ENCODE data around the gene IFITM5. TPM values are rescaled to one million over a fixed set of nuclear protein-coding genes. Genes with fewer than 3 reads are reported as not detected.
"Not testable (repeated sequence)": the region's sequence is repeated elsewhere in the genome, so short reads cannot be mapped to it uniquely, and the experiment has no call there.

IFITM5 gene
- total RNA-seq, 1 donor from 2014 or later: not detected

GRCh38 chr11:328012-328411 is 28.7 kb upstream of the IFITM5 start:
- intact Hi-C loops (cut with micrococcal nuclease): no loop called here

- intact Hi-C loops (cut with micrococcal nuclease): loop anchor here (2.0 kb wide), 1 partner anchor 27 kb away; no protein-coding TSS in a partner anchor
Observed at GRCh38 chr11:327581-327923, 28.2 kb upstream of the IFITM5 start.

GRCh38 chr11:326842-327580 is 27.7 kb upstream of the IFITM5 start:
- intact Hi-C loops (cut with micrococcal nuclease): loop anchor here (2.0 kb wide), 1 partner anchor 28 kb away; no protein-coding TSS in a partner anchor

DNA sequence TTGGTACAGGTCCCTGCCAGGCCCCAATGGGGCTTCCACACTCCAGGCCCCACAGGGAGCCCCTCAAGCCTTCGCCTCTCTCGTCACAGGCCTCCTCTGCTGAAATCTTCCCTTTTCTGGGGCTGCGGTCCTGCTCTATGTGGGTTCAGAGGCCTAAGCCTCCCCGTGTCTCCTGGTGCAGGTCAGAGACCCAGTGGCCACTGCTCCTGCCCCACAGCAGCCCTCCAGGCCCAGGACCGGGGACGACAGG is 27.2 kb upstream of the IFITM5 start:
- intact Hi-C loops (cut with micrococcal nuclease): loop anchor here (2.0 kb wide), 1 partner anchor 28 kb away; no protein-coding TSS in a partner anchor

GRCh38 chr11:325796-326591 is 26.7 kb upstream of the IFITM5 start:
- intact Hi-C loops (cut with micrococcal nuclease): loop anchor here (2.0 kb wide), 1 partner anchor 29 kb away; no protein-coding TSS in a partner anchor

DNA sequence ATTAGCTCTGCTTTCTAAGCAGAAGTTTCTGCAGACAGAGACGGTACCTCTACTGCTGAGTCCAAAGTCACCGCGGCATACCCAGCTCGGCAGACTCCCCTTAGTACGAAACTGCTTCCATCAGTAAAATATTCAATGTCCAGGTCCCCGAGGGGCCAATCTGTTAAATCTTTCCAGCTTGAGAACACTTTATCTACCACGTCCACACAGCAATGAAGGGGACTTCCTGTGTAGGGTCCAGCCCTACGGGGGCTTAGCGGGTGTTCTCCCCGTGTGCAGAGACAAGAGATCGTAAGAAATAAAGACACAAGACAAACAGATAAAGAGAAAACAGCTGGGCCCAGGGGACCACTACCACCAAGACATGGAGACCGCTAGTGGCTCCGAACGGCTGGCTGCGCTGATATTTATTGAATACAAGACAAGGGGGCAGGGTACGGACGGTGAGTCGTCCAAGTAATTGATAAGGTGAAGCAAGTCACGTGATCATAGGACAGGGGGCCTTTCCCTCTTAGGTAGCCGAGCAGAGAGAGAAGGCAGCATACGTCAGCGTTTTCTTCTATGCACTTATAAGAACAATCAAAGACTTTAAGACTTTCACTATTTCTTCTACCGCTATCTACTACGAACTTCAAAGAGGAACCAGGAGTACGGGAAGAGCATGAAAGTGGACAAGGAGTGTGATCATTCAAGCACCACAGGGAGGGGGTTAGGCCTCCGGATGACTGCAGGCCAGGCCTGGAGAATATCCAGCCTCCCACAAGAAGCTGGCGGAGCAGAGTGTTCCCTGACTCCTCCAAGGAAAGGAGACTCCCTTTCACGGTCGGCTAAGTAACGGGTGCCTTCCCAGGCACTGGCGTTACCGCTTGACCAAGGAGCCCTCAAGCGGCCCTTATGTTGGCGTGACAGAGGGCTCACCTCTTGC is 25.5 kb upstream of the IFITM5 start:
- intact Hi-C loops (cut with micrococcal nuclease): not testable (repeated sequence)

DNA sequence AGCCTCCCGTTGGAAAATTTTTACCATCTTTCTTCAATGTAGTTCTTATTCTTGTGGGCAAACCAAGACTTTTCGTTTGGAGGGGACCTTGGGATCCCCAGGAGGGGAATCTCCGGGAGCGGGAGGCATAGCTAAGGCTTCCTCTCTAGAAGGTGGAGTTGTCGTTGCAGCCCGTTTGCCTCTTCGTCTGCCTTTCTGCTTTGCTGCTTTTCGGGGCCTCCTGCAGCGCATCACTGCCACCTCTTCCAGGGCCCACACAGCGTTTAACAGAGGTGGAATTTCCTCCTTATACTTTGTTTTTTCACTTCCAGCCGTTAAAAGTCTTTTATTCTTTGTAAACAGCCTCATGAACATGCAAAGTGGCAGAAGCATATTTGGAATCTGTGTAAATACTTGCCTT is 24.8 kb upstream of the IFITM5 start:
- intact Hi-C loops (cut with micrococcal nuclease): no loop called here

GRCh38 chr11:319888-320273 is 20.6 kb upstream of the IFITM5 start:
- intact Hi-C loops (cut with micrococcal nuclease): not testable (repeated sequence)

GRCh38 chr11:319121-319887 is 20.0 kb upstream of the IFITM5 start:
- intact Hi-C loops (cut with micrococcal nuclease): not testable (repeated sequence)

DNA sequence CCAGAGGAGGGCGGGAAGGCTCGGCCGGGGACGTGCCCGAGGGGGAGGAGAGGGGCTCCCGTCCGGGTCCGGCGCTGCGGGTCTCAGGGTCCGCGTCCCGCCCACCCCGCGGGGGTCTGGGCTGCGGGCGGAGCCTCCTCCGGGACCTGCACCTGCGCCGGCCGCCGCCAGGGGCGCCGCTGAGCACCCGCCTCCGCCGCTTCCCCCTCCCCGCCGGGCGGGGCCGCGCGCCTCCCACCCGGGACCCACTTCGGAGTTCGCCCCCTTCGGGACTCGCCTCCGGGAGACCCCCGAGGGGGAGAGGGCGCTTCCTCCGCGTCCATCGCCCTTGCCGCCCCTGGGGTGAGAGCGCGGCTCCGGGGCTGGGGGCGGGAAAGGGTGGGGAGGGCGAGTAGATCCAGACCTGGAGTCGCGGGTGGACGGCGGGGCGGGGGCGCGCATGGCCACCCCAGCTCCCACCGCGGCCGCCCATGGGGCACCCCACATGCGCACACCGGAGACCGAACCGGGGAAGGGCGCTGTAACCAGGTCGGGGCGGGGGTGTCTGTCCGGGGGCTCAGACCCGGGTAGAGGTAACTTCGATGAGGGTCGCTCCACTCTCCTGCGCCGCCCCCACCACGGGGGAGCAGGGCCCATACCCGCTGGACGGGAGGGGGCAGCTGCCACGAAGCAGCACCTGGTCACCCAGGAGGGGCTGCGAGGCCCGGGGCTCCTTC is 19.2 kb upstream of the IFITM5 start:
- intact Hi-C loops (cut with micrococcal nuclease): not testable (repeated sequence)

DNA sequence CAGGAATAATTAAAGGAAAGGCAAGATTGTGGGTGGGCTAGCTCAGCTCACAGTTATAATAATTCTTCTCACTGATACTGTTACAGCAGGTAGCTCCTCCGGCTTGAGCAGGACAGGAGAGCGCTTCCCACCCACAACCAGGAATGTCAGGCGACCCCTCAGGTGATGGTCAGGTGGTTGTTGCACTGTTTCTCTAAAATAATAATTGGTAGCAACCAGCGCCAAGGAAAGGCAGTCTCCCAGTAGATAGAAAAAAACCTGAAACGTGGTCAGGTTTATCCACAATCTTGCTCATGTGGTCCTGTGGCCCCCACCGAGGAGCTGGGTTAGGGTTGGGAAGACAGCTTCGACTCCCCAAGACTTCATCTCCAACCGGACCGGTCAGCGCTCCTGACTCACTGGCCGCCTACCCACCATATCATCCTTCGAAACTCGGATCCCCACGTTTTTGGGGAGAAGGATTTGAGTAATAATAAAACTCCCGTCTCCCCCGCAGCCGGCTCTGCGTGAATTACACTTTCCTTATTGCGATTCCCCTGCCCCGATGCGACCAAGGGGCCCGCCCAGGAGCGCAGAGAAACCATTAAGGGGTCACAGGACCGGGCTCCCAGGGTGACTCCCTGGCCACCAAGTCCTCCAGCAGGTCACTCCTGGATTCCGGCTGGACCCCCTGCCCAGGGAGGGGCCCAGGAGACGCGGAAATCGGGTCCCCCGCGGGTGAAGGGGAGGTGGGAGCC is 18.5 kb upstream of the IFITM5 start:
- intact Hi-C loops (cut with micrococcal nuclease): not testable (repeated sequence)

- intact Hi-C loops (cut with micrococcal nuclease): no loop called here
Observed at GRCh38 chr11:316891-317301, 17.6 kb upstream of the IFITM5 start.

DNA sequence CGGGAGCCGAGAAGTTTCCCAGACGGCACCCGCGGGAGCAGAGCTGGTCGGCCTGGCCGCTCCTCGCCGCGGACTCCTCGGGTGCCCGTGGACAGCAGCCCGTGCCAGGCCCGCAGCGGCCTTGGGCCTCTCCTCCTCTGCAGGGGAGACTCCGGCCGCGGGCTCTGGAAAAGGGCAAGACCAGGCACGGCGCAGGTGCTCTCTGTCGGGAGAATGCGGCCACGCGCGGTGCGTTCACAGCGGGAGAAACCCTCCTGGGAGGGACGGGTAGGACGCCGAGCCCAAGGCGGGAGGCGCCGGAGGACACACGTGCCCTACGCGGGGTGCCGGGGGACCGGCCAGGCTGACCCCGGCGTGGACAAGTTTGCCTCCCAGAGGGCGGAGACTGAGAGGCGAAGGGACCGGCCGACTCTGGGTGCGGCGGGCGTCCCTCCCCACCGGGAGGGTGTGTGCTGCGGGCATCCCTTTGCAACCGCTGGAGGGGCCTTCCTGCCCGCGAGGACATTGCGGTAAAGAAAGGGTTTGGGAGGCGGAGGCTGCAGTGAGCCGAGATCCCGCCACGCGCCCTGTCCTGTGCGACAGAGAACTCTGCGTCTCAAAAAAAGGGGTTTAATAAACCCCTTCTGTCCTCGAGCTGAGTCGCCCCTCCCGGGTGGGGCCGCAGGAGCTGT is 16.8 kb upstream of the IFITM5 start:
- intact Hi-C loops (cut with micrococcal nuclease): no loop called here

DNA sequence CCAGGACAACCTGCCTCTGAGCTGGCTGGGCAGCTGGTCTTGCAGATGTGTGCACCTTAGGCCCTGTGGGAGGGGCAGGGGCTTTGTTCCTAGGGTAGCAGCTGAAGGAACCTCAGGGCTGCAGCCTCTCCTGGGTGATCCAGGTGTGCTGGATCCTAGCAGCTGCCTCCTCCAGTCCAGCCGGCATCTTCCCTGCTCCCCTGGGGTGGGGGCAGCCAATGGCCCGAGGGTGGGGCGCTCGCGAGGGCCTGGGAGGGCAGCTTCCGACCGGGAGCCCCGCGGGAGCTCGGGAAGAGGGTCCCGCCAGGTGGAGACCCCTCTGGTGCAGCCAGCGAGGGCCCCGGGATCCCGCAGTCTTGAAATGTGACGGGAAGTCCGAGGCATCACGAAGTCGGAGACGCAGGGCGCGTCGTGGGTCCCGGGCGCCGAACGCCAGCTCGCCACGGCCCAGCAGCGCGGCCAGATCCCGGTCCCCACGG is 16.2 kb upstream of the IFITM5 start:
- intact Hi-C loops (cut with micrococcal nuclease): no loop called here

- intact Hi-C loops (cut with micrococcal nuclease): no loop called here
Observed at GRCh38 chr11:315051-315481, 15.7 kb upstream of the IFITM5 start.

- intact Hi-C loops (cut with micrococcal nuclease): not testable (repeated sequence)
Observed at GRCh38 chr11:314554-314875, 15.2 kb upstream of the IFITM5 start.

GRCh38 chr11:313787-314553 is 14.6 kb upstream of the IFITM5 start, which contains the start of gene IFITM1:
TSS of gene IFITM1 (plus strand) at chr11:314040. CDS start at chr11:314171, 131 bp downstream.
- intact Hi-C loops (cut with micrococcal nuclease): loop anchor here (2.0 kb wide), 4 partner anchors 43 to 135 kb away; partner anchors contain the start of genes BET1L and RIC8A

DNA sequence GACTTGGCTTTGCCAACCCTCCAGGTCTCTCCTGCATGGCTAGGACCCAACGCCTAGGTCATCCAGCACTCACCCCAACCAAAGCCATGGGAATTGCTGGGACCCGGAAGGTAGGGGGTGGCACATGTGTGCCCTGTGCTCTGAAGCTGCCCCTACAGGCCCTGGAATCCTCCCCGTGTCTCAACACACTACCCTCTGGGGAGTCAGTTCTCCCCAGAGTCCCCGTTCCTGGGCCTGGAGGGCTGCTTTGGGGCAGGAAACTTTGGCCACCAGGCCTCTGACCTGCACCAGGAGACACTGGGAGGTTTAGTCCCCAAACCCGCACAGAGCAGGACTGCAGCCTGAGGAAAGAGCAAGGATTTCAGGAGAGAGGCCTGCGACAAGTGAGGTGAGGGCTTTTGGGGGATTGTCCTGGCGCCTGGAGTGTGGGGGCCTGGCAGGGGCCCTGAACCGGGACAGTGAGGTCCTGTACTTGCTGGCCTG is 14.0 kb upstream of the IFITM5 start:
- intact Hi-C loops (cut with micrococcal nuclease): loop anchor here (2.0 kb wide), 4 partner anchors 43 to 135 kb away; partner anchors contain the start of genes BET1L and RIC8A

Data from T-helper 2 cell treated with Interferon-gamma antibody and Interleukin-4, amounts not matched to agents 100 ng/mL and 5 ng/mL, for 36 hours (primary cell).